Jurkat, Clone E6-1 (cell line): ENCODE measurements around the gene MYRF. TPM values are rescaled to one million over a fixed set of nuclear protein-coding genes. Genes with fewer than 3 reads are reported as not detected.

Experiments used
- DNase-seq: peaks from one replicate; pipeline ENCODE4 v3.0.0-alpha.2; 2011; ENCODE audit warnings: low read depth, low spot score
- H3K4me3 ChIP-seq: 2 replicates; pipeline ENCODE4 v1.5.1; 2011; ENCODE audit warnings: mild to moderate bottlenecking, low read length, control low read depth, moderate library complexity
- polyA plus RNA-seq: library from polyadenylated mRNA; unstranded; fragments of >200 nt; gene quantifications from one replicate; pipeline ENCODE4 v1.2.1, GENCODE V29; 2012; ENCODE audit warnings: missing spikeins; ENCODE audit not compliant: insufficient read length, insufficient read depth

The MYRF gene
- polyA plus RNA-seq: 10.0 TPM

DNA sequence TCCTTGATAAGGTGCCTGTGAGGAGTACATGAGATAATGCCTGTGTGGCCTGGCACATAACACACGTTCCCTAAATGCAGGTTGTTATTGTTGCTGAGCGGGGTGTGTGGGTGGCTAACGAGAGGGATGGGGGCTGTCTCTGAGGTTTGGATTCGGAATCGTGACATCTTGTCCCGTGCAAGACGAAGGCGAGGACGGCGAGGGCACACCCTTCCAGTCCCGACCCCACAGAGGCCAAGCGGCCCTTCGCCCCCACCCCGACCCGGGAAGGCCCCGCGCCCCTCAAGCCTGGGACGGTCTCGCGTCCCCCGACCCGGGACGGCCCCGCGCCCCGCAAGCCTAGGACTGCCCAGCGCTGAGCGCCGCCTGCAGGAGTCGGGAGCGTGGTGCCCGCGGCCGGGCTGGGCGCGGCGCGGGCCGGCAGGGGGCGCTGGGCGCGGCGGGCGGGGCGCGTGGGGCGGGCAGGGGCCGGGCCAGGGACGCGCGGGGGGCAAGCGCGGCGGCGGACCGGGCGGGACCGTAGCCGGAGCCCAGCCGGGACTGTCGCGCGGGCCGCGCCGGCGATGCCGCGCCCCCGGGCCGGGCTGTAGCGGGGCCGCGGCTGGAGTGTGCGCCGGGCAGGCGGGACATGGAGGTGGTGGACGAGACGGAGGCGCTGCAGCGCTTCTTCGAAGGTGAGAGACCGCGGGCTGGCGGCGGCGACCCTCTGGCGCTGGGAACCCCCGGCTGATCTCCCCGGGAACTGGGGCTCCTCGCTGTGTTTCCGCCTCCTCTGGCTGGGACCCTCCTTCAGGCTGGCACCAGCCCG, at the start of gene MYRF:
Gene MYRF (plus strand): TSS at position 520 of the 808 bp plus-strand sequence. CDS start 109 bp downstream, at position 629.
- peak within 1 kb of the TSS; percentile 47 for H3K4me3 ChIP-seq
- DNase-seq: no peak

- DNase-seq: peak; percentile 28
Observed at GRCh38 chr11:61702701-61703312, 49.6 kb upstream of the MYRF start.

DNA sequence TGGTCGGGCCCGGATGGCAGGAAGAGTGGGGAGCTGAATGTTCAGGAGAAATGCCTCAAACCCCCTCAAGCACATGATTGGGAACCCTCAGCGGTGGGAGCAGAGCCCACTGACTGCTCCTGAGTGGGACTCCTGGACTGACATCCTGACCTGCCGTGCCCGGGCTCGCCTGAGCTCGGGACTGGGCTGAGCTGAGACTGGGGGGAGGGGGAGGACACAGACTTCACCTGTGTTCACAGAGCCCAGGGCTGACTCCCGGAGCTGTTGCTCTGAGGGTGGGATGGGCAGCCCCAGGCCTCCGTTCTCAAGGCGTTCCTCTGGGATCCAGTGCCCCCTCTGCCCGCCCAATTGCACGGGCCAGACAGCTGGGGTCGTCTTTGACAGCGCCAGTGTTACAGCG, 47.6 kb upstream of the MYRF start:
- no peak for DNase-seq
- no peak overlapping the region for H3K4me3 ChIP-seq

More at GRCh38 chr11:61702701-61703312, 49.6 kb upstream of the MYRF start:
- H3K4me3 ChIP-seq: no peak overlapping the region

- no peak overlapping the region for H3K4me3 ChIP-seq
- no peak for DNase-seq
Observed at GRCh38 chr11:61706452-61707400, 45.7 kb upstream of the MYRF start.

DNA sequence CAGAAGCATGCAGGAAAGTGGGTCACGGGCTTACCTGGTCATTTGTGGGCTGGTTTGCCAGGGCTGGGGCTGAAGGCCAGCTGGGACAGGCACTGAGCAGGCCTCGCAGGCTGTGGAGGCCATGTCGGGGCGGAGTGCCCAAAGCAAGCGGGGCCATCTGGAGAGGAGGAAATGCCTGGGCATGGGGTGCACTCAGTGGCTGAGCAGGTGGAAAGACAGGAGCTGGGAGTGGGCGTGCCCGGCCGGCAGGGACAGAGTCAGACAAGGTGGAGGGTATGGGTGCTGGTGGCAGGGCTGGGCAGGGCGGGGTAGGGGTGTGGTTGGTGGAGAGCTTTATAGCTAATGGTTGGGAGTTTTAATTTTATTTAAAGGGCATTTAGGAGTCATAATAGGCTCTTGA, 44.9 kb upstream of the MYRF start:
- no peak overlapping the region for H3K4me3 ChIP-seq
- no peak for DNase-seq

GRCh38 chr11:61709110-61709509, 43.3 kb upstream of the MYRF start:
- DNase-seq: no peak
- no peak overlapping the region for H3K4me3 ChIP-seq

DNA sequence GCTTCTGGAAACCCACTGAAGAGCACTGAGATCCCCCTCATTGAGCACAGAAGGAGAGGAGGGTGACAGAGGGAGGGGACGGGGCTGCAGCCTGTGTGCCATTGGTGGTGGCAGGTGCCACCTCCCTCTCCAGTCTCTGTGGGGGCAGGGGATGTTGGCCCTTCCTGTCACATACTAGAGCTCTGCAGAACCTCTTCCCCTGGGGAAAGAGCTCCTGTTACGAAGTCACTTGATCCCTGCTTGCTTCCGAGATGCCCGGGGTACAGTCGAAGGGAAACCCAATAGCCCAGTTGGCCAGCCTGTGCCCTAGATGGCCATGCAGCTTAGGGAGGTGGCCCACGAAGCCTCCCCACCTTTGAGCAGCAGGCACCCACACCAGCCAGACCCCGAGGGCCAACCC, 42.9 kb upstream of the MYRF start:
- DNase-seq: no peak
- no peak overlapping the region for H3K4me3 ChIP-seq

DNA sequence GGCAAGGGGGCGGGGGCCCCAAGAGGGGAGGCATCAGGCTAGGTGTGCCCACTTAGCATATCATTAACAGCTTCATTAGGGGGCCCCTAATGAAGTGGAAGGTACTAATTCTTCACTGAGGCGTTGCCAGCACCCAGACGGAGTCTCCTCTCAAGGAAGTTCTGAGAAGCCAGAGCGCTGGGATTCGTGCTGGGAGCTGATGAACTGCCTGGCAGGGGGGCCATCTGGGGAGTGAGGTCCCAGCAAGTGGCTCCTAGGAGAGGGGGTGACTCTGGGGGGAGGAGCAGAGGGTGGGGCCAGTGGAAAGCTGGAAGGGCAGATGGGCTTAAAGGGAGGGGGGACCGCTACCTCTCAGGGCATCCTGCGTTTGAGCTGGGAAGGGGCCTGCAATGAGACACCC, 42.4 kb upstream of the MYRF start:
- no peak for DNase-seq
- no peak overlapping the region for H3K4me3 ChIP-seq

DNA sequence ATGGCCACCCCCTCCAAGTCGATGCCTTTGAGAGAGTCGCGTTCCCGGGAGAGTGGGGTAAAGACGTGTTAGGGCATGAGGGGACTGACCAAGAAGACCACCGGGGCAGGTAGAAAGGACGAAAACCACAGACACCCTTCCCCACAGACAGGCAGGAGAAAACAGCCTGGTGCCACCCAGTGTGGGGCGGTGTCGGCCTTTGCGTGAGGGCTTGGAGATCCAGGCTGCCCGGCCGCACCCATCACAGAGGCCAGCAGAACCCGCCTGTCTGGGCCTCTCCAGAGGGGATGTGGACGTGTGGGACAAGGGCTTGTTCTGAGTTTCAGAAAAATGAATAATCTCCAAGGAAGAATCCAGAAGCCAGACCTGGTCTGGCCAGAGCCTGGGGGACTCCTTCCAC, 41.4 kb upstream of the MYRF start:
- no peak for DNase-seq
- H3K4me3 ChIP-seq: no peak overlapping the region

- DNase-seq: no peak
Observed at GRCh38 chr11:61711498-61711897, 40.9 kb upstream of the MYRF start.

GRCh38 chr11:61712314-61712713, 40.1 kb upstream of the MYRF start:
- no peak overlapping the region for H3K4me3 ChIP-seq
- no peak for DNase-seq

More at GRCh38 chr11:61711498-61711897, 40.9 kb upstream of the MYRF start:
- no peak overlapping the region for H3K4me3 ChIP-seq

- no peak for DNase-seq
- H3K4me3 ChIP-seq: no peak overlapping the region
Observed at GRCh38 chr11:61712846-61713245, 39.6 kb upstream of the MYRF start.

GRCh38 chr11:61713464-61713863, 39.0 kb upstream of the MYRF start:
- no peak overlapping the region for H3K4me3 ChIP-seq
- no peak for DNase-seq

DNA sequence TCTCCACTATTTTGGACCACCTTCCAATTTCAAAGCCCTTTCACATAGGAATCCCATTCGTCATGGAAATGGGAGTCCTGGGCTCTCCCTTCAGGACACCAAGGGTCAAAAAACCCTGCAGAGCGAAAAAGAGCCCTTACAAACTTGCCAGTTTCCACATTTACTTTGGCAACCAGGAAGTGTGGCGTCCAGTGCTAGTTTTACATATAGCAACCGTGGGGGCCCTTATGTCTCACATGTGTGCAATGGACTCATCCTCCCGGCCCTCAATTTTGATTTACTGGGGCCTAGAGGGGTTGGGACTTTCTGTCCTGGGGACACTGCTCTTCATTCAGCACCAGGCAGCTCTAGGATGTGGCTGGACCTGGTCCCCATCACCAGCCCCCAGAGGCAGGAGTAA, 38.5 kb upstream of the MYRF start:
- no peak for DNase-seq
- H3K4me3 ChIP-seq: no peak overlapping the region

GRCh38 chr11:61714316-61714715, 38.1 kb upstream of the MYRF start:
- H3K4me3 ChIP-seq: no peak overlapping the region
- DNase-seq: no peak

- no peak for DNase-seq
- H3K4me3 ChIP-seq: no peak overlapping the region
Observed at GRCh38 chr11:61714916-61715315, 37.5 kb upstream of the MYRF start.

- DNase-seq: no peak
- H3K4me3 ChIP-seq: no peak overlapping the region
Observed at GRCh38 chr11:61715867-61716266, 36.6 kb upstream of the MYRF start.

DNA sequence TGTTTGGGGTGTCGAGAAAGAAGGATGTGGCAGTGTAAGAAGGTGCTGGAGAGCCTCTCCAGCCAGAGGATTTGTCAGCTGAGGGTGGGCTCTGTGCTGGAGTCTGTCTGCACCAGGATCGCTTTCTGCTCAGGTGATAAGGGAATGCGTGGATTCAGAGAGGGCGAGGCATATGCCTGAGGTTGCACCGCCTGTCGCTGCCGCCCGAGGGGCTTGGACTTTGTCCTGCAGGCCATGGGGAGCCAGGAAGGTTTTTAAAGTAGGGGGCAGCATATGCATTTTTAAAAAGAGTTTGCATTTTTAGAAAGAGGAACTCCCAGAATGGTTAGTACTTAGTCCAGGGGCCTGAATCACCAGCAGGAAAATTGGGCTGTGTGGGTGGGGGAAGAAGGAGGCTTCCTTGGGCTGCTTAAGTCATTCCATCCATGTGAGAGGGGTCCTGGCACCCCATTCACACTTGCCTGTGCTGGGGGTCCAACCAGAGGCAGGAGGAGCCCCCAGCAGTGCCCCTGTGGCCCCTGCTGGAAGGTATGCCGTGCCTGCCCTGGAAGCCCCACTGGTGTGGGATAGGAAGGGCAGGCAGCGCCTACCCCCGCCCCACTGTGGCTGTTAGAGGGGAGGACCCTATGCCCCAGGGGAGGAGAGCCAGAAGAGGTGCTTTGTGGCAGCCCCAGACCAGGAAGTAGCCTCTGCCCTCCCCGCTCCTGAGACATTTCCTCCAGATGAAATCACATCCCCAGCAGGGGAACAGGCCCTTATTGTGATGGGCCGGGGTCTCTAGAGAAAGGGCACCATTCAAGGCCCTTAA, 35.8 kb upstream of the MYRF start:
- no peak for DNase-seq

More for the DNA sequence above, 35.8 kb upstream of the MYRF start:
- no peak overlapping the region for H3K4me3 ChIP-seq
